ENCODE data around the gene CDKN2C.

DNA sequence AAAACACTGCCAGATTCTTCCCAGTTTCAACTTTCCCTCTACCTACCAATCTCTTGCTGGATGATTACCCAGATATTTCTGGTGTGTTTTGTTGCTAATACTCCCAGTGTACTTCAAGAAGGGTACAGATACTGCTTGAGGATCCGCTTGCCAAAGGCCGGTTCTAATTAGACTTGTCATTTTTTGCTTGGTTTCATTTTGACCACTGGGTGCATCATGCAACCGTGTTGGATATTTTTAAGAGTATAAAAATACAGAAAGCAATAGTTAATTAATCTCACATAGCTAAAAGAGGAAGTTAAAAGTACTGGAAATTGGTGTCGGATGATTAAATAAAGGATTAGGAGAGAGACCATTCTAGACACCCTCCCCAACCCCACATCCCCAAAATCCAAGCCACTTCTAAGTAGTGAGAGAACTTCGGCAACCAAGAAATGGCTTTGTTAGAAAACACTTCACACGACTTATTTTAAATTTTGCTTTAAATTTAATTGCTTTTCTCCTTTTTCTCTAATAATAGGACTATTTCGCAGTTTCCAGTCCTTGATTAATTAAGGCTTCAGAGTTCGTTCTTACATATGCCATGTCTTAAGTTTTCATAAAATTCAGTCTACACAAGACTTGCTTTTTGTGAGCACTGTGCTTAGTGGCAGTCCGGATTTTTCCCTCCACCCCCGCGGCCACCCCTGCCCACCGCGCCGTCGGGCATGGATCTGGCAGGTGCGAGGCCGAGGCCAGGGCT, 2.5 kb upstream of the CDKN2C start:
- TF ChIP-seq, protein P1, sequence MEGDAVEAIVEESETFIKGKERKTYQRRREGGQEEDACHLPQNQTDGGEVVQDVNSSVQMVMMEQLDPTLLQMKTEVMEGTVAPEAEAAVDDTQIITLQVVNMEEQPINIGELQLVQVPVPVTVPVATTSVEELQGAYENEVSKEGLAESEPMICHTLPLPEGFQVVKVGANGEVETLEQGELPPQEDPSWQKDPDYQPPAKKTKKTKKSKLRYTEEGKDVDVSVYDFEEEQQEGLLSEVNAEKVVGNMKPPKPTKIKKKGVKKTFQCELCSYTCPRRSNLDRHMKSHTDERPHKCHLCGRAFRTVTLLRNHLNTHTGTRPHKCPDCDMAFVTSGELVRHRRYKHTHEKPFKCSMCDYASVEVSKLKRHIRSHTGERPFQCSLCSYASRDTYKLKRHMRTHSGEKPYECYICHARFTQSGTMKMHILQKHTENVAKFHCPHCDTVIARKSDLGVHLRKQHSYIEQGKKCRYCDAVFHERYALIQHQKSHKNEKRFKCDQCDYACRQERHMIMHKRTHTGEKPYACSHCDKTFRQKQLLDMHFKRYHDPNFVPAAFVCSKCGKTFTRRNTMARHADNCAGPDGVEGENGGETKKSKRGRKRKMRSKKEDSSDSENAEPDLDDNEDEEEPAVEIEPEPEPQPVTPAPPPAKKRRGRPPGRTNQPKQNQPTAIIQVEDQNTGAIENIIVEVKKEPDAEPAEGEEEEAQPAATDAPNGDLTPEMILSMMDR (IDR thresholded peaks at IDR 0.05) = no peak
- no peak for TF ChIP-seq POLR2A (IDR thresholded peaks at IDR 0.05)
